Esophagus mucosa (tissue), 1 donor: ENCODE data around the gene DDX50. TPM values are rescaled to one million over a fixed set of nuclear protein-coding genes. Genes with fewer than 3 reads are reported as not detected.
"Not testable (repeated sequence)": the region's sequence is repeated elsewhere in the genome, so short reads cannot be mapped to it uniquely, and the experiment has no call there.

Source experiments
- ATAC-seq: fragments of 200-7000 bp; cut with Tn5 transposase; one replicate; pipeline ENCODE4 v1.9.1; 2020
- total RNA-seq: library from RNA; stranded (reverse); gene quantifications from one replicate; pipeline ENCODE4 v1.2.4, GENCODE V29; 2023
- donor health status: DM: yes; HTN: yes; CAD: no.

DDX50 gene
- total RNA-seq, 1 donor from 2014 or later = 25.2 TPM

- no peak for ATAC-seq
These were observed 23.5 kb downstream of the DDX50 start for GRCh38 chr10:68924593-68924992.

- ATAC-seq = no peak
These were observed 24.4 kb downstream of the DDX50 start for GRCh38 chr10:68925489-68925888.

DNA sequence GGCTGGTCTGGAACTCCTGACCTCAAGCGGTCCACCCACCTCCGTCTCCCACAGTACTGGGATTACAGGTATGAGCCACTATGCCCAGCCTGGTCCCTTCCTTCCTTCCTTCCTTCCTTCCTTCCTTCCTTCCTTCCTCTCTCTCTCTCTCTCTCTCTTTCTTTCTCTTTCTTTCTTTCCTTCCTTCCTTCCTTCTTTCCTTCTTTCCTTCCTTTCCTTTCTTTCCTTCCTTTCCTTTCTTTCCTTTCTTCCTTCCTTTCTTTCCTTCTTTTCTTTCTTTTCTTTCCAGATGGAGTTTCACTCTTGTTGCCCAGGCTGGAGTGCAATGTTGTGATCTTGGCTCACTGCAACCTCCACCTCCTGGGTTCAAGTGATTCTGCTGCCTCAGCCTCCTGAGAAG is 28.0 kb downstream of the DDX50 start:
- ATAC-seq = not testable (repeated sequence)

DNA sequence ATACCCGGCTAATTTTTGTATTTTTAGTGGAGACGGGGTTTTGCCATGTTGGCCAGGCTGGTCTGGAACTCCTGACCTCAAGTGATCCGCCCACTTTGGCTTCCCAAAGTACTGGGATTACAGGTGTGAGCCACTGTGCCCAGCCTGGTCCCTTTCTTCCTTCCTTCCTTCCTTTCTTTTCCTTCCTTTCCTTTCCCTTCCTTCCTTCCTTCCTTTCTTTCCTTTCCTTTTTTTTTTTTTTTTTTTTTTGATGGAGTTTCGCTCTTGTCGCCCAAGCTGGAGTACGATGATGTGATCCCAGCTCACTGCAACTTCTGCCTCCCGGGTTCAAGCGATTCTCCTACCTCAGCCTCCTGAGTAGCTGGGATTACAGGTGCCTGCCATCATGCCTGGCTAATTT is 28.8 kb downstream of the DDX50 start:
- ATAC-seq = not testable (repeated sequence)

DNA sequence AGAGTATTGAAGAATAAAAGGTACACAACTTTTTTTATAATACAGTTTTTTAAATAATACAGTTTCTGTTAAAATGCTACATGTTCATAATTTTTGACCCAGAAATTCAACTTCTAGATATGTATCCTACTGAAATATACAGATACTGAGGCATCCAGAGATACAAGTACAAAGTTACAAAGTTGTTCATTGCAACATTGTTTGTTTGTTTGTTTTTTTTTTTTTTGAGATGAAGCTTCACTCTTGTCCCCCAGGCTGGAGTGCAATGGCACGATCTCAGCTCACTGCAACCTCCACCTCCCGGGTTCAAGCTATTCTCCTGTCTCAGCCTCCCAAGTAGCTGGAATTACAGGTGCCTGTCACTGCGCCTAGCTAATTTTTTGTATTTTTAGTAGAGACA is 31.7 kb downstream of the DDX50 start:
- ATAC-seq = not testable (repeated sequence)

GRCh38 chr10:68934994-68935393 is 33.9 kb downstream of the DDX50 start:
- no peak for ATAC-seq

DNA sequence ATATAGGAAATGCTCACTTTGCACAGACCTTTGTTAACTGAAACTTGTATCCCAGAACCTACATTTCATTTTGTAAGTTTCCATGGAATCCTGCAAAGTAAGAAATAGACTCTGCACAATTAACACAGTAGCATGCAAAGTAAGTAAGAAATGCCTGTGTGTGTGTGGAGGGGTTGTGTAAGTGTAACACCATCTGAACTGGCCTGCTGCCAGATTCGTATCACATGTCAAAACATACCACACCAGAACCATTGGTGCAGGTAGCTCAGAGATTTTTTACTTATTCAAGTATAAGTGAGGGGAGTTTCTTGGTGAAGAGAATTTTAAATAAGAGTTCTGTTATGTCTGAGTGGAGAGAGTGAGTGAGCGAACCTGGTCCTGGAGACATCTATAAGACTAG is 37.0 kb downstream of the DDX50 start:
- no peak for ATAC-seq

- ATAC-seq = no peak
These were observed 37.8 kb downstream of the DDX50 start for GRCh38 chr10:68938884-68939283.

- ATAC-seq = not testable (repeated sequence)
These were observed 39.8 kb downstream of the DDX50 start for GRCh38 chr10:68940917-68941316.

GRCh38 chr10:68950598-68950997 is 49.5 kb downstream of the DDX50 start:
- ATAC-seq = no peak

DNA sequence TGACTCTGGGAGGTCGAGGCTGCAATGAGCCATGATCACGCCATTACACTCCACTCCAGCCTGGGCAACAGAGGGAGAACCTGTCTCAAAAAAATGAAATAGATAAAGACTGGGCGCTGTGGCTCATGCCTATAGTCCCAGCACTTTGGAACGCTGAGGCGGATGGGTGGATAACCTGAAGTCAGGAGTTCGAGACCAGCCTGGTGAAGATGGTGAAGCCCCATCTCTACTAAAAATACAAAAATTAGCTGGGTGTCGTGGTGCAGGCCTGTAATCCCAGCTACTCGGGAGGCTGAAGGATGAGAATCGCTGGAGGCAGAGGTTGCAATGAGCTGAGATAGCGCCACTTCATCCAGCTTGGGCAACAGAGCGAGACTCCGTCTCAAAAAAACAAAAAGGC is 53.8 kb downstream of the DDX50 start:
- ATAC-seq = no peak

DNA sequence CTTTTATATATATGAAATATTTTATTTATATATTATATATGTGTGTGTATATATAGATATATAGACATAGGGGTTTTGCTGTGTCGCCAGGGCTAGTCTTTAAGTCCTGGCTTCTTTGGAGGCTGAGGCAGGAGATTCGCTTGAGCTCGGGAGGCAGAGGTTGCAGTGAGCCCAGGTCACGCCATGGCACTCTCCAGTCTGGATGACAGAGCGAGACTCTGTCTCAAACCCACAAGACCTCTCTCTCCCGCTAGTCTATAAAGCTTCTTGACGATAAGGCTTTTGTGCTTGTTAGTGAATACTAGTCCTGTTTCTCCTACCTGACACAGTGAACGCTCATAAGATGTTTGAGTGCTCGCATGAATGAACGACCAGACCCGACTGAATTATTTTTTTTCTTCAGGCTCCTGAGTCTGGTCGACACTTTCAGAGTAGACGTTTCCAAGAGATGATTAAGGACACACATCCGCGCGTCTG is 54.3 kb downstream of the DDX50 start:
- peak; percentile 17 for ATAC-seq

- peak; percentile 97 for ATAC-seq
These were observed 54.9 kb downstream of the DDX50 start, which contains the start of gene DDX21 for GRCh38 chr10:68955832-68956532. Gene DDX21 (plus strand): TSS chr10:68956170. CDS start chr10:68956226, 56 bp downstream.

DNA sequence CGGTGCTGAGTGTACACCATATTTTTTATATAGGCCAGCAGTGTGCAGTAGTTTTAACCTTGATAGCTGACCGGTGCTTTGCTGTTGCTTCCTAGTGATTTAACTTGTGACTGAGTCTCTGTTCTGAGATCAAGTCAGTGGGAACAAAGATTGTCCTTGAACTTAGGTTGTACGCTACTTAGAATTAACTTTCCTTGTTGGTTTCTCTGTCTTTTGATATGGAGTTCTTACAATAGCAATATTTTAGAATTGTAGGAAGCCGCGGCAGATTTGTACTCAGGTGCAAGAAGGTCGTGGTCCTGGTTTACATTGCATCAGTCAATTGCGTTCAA is 56.1 kb downstream of the DDX50 start:
- no peak for ATAC-seq

- ATAC-seq = no peak
These were observed 56.5 kb downstream of the DDX50 start for GRCh38 chr10:68957654-68958053.

DNA sequence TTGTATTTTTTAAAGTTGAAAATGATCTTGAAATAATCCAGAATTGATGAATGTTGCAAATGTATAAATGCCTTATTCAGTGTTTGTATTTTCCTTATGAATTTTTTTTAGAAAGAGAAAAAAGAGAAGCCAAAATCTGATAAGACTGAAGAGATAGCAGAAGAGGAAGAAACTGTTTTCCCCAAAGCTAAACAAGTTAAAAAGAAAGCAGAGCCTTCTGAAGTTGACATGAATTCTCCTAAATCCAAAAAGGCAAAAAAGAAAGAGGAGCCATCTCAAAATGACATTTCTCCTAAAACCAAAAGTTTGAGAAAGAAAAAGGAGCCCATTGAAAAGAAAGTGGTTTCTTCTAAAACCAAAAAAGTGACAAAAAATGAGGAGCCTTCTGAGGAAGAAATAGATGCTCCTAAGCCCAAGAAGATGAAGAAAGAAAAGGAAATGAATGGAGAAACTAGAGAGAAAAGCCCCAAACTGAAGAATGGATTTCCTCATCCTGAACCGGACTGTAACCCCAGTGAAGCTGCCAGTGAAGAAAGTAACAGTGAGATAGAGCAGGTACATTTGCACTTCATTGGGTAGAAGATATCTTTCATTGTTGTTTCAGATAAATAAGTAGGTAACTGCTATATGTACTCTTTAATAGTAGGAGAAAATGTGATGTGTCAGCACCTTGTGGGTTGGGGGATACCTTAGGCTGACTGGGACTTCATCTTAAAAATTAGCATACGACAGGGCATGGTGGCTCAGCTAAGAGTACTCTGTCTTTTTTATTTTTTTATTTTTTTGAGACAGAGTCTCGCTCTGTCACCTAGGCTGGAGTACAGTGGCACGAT is 58.8 kb downstream of the DDX50 start:
- ATAC-seq = no peak

DNA sequence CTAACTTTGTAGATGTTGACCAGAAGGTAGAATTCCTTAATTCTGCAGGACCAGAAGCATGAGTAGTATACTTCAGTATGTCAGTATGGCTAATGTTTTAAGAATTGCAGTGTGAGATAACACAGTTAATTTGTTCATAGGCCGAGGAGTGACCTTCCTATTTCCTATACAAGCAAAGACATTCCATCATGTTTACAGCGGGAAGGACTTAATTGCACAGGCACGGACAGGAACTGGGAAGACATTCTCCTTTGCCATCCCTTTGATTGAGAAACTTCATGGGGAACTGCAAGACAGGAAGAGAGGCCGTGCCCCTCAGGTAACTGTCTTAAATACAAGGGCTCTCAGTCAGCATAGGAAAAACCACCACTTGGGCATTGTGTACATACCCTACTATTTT is 62.0 kb downstream of the DDX50 start:
- no peak for ATAC-seq

- no peak for ATAC-seq
These were observed 72.9 kb downstream of the DDX50 start for GRCh38 chr10:68973975-68974374.

- not testable (repeated sequence) for ATAC-seq
These were observed 74.9 kb downstream of the DDX50 start for GRCh38 chr10:68975936-68976473.

GRCh38 chr10:68979738-68980137 is 78.6 kb downstream of the DDX50 start:
- not testable (repeated sequence) for ATAC-seq

- ATAC-seq = no peak
These were observed 80.0 kb downstream of the DDX50 start for GRCh38 chr10:68981074-68981473.

GRCh38 chr10:68982389-68982788 is 81.3 kb downstream of the DDX50 start:
- no peak for ATAC-seq

GRCh38 chr10:68987611-68988010 is 86.5 kb downstream of the DDX50 start:
- ATAC-seq = no peak
